Iris pigment epithelial cell (primary cell): ENCODE measurements around the gene L1CAM.

ENCODE experiments used
- DNase-seq: peaks from one replicate; pipeline ENCODE4 v3.0.0-alpha.2; 2011; ENCODE audit warnings: low read depth

L1CAM gene

GRCh38 chrX:153875391-153876111, 10.4 kb downstream of the L1CAM start:
- DNase-seq, result peak; percentile 5

- DNase-seq, result peak; percentile 7
Observed at GRCh38 chrX:153874366-153875125, 11.4 kb downstream of the L1CAM start.

GRCh38 chrX:153874085-153874365, 11.9 kb downstream of the L1CAM start:
- no peak for DNase-seq

GRCh38 chrX:153873282-153874084, 12.5 kb downstream of the L1CAM start:
- DNase-seq, result no peak

- no peak for DNase-seq
Observed at GRCh38 chrX:153871946-153872878, 13.8 kb downstream of the L1CAM start.

DNA sequence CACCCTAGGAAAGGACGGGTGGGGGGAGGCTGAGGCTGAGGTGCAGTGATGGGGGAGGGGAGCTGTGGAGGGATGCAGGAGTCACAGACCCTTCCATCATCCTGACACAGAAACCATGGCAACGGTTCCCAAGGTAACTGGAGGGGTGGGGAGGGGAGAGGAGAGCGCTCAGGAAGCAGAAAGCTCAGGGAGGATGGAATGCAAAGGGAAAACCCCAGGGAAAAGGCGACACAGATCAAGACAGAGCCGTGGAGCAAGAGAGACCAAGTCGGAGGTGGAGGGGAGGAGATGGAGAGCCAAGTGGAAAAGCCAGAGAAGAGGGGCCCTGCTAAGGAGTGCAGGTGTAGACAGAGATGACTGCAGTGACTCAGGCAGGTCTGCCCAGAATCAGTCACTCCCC, 14.5 kb downstream of the L1CAM start:
- no peak for DNase-seq

GRCh38 chrX:153870791-153871360, 15.1 kb downstream of the L1CAM start:
- DNase-seq, result no peak

GRCh38 chrX:153870288-153870690, 15.7 kb downstream of the L1CAM start:
- DNase-seq, result no peak

DNA sequence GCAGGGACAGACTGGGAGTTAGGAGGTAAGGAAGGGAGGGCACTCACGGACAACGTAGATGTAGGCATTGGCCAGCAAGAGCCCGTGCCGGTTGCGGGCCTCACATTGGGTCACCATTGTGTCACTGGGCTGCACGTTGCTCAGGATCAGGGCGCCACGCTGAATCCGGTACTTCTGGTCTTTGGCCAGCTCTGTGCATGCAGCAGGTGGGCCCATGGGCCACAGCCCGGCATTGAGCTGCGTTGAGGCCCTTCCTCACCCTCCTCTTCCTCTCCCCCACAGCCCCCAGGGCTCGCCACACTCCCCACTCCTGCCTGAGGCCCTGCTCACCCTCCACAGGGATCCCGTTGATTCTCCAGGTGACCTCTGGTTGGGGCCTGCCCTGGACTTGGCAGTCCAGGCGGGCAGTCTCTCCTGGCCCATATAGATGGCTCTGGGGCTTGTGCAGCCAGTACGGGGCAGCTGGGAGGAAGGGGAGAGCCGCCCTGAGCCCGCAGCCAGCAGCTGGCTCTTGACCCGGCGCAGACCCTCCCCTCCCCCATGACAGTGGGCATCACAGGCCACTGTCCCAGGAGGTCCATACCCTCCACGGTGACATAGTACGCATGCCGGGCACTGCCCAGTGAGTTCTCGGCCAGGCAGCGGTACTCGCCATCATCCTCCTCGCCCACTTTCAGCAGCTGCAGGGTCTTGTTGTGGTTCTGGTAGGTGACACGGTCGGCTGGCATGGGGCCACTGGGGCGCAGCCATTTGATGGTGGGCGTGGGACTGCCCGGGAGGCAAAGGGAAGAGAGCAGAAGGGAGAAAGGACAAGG, 16.3 kb downstream of the L1CAM start:
- DNase-seq, result no peak

DNA sequence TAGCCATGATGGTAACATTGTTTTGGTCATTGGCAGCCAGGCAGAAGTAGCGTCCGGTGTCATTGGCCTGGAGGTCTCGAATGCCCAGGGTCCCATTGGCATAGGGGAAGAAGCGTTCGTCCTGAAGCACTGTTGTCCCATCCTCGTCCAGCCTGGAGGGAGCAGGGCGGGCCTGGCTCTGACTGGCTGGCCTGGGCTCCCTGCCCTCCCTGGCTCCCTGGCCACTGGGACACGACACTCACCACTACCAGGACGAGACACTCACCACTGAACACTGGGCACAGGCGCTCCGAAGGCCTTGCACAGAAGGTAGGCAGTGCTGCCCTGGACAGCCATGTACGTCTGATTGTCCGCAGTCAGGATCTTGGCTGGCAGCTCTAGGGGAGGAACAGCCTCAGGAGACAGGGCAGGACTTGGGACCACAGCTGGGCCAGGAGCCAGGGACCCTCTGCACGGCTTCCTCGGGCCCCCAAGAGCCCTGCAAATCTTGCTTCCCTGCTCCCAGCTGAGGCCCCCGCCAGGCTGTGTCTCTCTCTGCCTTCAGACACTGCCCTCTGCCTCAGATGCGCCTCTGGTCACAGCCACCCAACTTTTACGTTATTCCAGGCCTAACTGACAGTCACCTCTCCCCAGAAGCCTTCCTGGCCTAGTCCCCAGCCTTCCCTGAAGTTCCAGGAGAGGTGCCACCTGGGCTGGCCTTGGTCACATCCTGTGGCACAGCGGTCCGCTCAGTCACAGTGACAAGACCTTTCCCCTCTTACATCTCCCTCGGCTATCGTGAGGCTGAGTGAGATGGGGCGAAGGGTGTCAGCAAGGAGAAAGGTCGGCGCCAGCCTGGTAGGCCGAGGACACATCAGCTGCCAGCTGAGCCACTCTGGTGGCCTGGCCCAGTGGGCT, 17.1 kb downstream of the L1CAM start:
- no peak for DNase-seq

DNA sequence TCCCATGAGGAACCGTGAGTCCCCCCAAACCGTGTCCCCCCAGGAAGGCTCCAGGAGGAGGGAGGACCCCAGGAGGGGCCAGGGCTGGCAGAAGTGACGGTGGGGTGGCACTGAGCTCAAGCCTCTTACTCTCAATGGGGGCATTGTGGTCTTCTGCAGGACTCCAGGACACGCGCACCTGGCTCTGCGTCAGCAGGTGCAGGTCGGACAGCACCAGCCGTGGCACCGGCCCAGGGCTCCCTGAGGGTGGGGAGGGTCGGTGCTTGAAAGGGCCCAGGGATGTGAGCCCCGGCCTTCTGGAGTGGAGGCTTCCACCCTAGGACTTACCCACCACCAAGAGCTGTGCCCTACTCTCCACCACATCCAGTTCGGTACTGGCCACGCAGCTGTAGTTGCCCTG, 18.3 kb downstream of the L1CAM start:
- no peak for DNase-seq

- no peak for DNase-seq
Observed at GRCh38 chrX:153867139-153867538, 18.8 kb downstream of the L1CAM start.

- no peak for DNase-seq
Observed at GRCh38 chrX:153866302-153867019, 19.5 kb downstream of the L1CAM start.

- DNase-seq, result no peak
Observed at GRCh38 chrX:153865685-153866084, 20.3 kb downstream of the L1CAM start.

DNA sequence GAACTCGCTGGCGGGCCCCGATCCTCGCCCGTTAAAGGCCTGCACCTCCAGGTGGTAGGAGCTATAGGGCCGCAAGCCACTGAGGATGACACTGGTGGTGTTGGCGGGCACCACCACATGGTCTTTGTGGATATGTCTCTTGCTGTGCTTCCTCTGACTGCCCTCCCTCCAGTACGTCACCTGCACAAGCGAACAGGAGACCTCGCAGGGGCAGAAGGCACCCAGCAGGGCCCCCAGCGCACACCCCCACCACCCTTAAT, 20.7 kb downstream of the L1CAM start:
- no peak for DNase-seq

DNA sequence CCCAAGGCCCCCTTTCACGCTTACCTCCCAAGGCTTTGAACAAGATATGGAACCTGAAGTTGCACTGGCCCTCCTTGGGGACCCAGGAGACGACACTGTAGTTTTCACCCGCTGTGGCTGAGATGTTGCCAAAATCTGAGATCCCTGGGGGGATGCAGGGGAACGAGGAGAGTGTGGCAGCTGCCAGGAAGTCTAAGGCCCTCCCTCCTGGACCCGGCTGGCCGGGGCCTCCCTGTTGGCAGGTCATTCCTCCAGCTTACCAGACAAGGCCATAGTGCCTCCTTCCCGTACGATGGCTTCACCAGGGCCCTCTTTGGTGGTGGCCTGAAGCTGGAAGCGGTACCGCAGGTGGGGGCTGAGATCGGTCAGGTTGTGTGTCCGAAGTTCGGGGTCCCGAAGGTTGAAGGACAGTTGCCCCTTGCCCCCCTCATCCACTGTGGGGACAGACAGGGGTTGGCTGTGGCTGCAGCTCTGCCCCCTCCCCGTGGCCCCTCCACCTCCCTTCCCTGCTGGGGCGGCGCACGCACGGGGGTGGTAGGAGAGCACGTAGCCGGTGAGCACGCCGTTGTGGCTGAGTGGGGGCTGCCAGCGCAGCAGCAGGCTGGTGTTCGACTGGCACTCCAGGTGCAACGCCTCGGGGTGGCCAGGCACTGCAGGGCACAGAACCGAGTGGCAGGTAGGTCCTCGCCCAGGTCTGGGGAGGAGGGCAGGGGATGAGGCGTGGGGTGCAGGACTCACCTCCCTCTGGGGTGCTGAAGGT, 21.2 kb downstream of the L1CAM start:
- DNase-seq, result no peak

GRCh38 chrX:153864101-153864500, 21.9 kb downstream of the L1CAM start:
- DNase-seq, result no peak

GRCh38 chrX:153863251-153863991, 22.6 kb downstream of the L1CAM start:
- DNase-seq, result no peak
